Muscle of leg (tissue), 11 donors: Measurements from ENCODE around the gene RAB39A. TPM values are rescaled to one million over a fixed set of nuclear protein-coding genes. Genes with fewer than 3 reads are reported as not detected.

Source experiments
- DNase-seq: peaks from one replicate; pipeline ENCODE4 v3.0.0; 2013
- H3K27ac ChIP-seq: one replicate; pipeline ENCODE4 v1.5.1; 2013; ENCODE audit warnings: mild to moderate bottlenecking, low read length, control low read depth
- H3K27me3 ChIP-seq: one replicate; pipeline ENCODE4 v1.6.1; 2013; ENCODE audit warnings: low read length; ENCODE audit not compliant: control insufficient read depth, insufficient read depth
- H3K36me3 ChIP-seq: one replicate; pipeline ENCODE4 v1.6.1; 2013; ENCODE audit warnings: low read length; ENCODE audit not compliant: control insufficient read depth, insufficient read depth
- H3K4me1 ChIP-seq: one replicate; pipeline ENCODE4 v1.6.1; 2013; ENCODE audit warnings: low read length; ENCODE audit not compliant: control insufficient read depth, insufficient read depth
- H3K4me3 ChIP-seq: one replicate; pipeline ENCODE4 v1.5.1; 2013; ENCODE audit warnings: low read length, control low read depth
- H3K9me3 ChIP-seq: replicated peaks from 2 replicates; pipeline ENCODE4 v1.6.1; 2013; ENCODE audit warnings: low read depth, low read length; ENCODE audit not compliant: control insufficient read depth
- WGBS: methylation state at CpG from one replicate; pipeline ENCODE4 v1.1.5; 2013; ENCODE audit warnings: missing lambda C conversion rate; ENCODE audit not compliant: insufficient coverage; 5-methylcytosine and 5-hydroxymethylcytosine counted together
- polyA plus RNA-seq, 8 donors: library from polyadenylated mRNA; unstranded; fragments of 120-200 nt; gene quantifications; one replicate each; pipeline versions ENCODE4 v1.2.1 to v1.2.3, GENCODE V29; 2013; ENCODE audit warnings: inconsistent platforms in 1 of 8, low replicate concordance in 1 of 8; ENCODE audit not compliant: insufficient read length in 8 of 8, insufficient read depth in 1 of 8
- total RNA-seq: library from RNA; stranded (reverse); fragments of 120-200 nt; gene quantifications from one replicate; pipeline ENCODE4 v1.2.4, GENCODE V29; 2013

RAB39A gene
- total and polyA plus RNA-seq, 9 donors = 0.32 to 0.81 (median 0.48) TPM

GRCh38 chr11:107996006-107996776 lies 67.9 kb downstream of the RAB39A start:
- WGBS = no CpG with 5 or more reads among the region's 5 CpGs

GRCh38 chr11:107998761-107999160 lies 70.5 kb downstream of the RAB39A start:
- no peak for DNase-seq
- Histone ChIP-seq H3K27me3 (no peaks in the 10 kb centered on the region), H3K4me3 (no peak overlapping the region), H3K27ac (no peak overlapping the region), H3K9me3 (no peaks in the 10 kb centered on the region), H3K4me1 (no peaks in the 10 kb centered on the region), H3K36me3 (no peaks in the 10 kb centered on the region)
- 100% methylated on average over 2 of the region's 6 CpGs for WGBS

More at GRCh38 chr11:107996006-107996776, 67.9 kb downstream of the RAB39A start:
- H3K27ac ChIP-seq = no peak overlapping the region
- H3K9me3 ChIP-seq = no peaks in the 10 kb centered on the region
- H3K4me3 ChIP-seq = no peak overlapping the region
- no peaks in the 10 kb centered on the region for H3K27me3 ChIP-seq
- DNase-seq = no peak
- no peaks in the 10 kb centered on the region for H3K4me1 ChIP-seq
- H3K36me3 ChIP-seq = no peaks in the 10 kb centered on the region

- 67% methylated on average over 2 of the region's 6 CpGs for WGBS
- Histone ChIP-seq H3K36me3 (no peaks in the 10 kb centered on the region), H3K27me3 (no peaks in the 10 kb centered on the region), H3K4me3 (no peak overlapping the region), H3K27ac (no peak overlapping the region), H3K9me3 (no peaks in the 10 kb centered on the region), H3K4me1 (no peaks in the 10 kb centered on the region)
- DNase-seq = peak; percentile 24
Measured at GRCh38 chr11:107999759-108000455, 71.7 kb downstream of the RAB39A start.

GRCh38 chr11:108002476-108002875 lies 74.2 kb downstream of the RAB39A start:
- Histone ChIP-seq H3K4me1 (no peaks in the 10 kb centered on the region), H3K27ac (no peak overlapping the region), H3K9me3 (no peaks in the 10 kb centered on the region), H3K27me3 (no peaks in the 10 kb centered on the region), H3K36me3 (no peaks in the 10 kb centered on the region), H3K4me3 (no peak overlapping the region)
- WGBS = 100% methylated on average over 1 of the region's 3 CpGs
- no peak for DNase-seq

GRCh38 chr11:108003623-108004022 lies 75.4 kb downstream of the RAB39A start:
- Histone ChIP-seq H3K27ac (no peak overlapping the region), H3K27me3 (no peaks in the 10 kb centered on the region), H3K4me1 (peaks cover 3% of the 10 kb centered on the region), H3K4me3 (no peak overlapping the region), H3K9me3 (no peaks in the 10 kb centered on the region), H3K36me3 (no peaks in the 10 kb centered on the region)
- no peak for DNase-seq
- WGBS = 90% methylated on average over 5 of the region's 5 CpGs

- H3K27ac ChIP-seq = no peak overlapping the region
- H3K9me3 ChIP-seq = no peaks in the 10 kb centered on the region
- no peaks in the 10 kb centered on the region for H3K27me3 ChIP-seq
- peaks cover 5% of the 10 kb centered on the region for H3K4me1 ChIP-seq
- no peak for DNase-seq
- no peaks in the 10 kb centered on the region for H3K36me3 ChIP-seq
- 95% methylated on average over 7 of the region's 18 CpGs for WGBS
- no peak overlapping the region for H3K4me3 ChIP-seq
Measured at GRCh38 chr11:108007819-108008218, 79.6 kb downstream of the RAB39A start.

GRCh38 chr11:108008656-108009496 lies 80.6 kb downstream of the RAB39A start, which contains the start of gene CUL5:
CUL5 (plus strand) TSS chr11:108008898; CDS start chr11:108009349, 451 bp downstream.
- Histone ChIP-seq H3K27ac (peak within 1 kb of the TSS; percentile 100), H3K4me3 (peak within 1 kb of the TSS; percentile 99), H3K9me3 (no peaks in the 10 kb centered on the region), H3K36me3 (no peaks in the 10 kb centered on the region), H3K27me3 (no peaks in the 10 kb centered on the region), H3K4me1 (peaks cover 5% of the 10 kb centered on the region)
- under 1% methylated on average over 68 of the region's 72 CpGs for WGBS
- DNase-seq = peak; percentile 97

GRCh38 chr11:108009497-108010370 lies 81.5 kb downstream of the RAB39A start:
- peak; percentile 27 for DNase-seq
- H3K4me1 ChIP-seq = peaks cover 5% of the 10 kb centered on the region
- H3K36me3 ChIP-seq = no peaks in the 10 kb centered on the region
- under 1% methylated on average over 29 of the region's 31 CpGs for WGBS
- peak overlapping the region; percentile 100 for H3K27ac ChIP-seq
- H3K9me3 ChIP-seq = no peaks in the 10 kb centered on the region
- H3K4me3 ChIP-seq = peak overlapping the region; percentile 99
- no peaks in the 10 kb centered on the region for H3K27me3 ChIP-seq

- no peak for DNase-seq
- no peaks in the 10 kb centered on the region for H3K9me3 ChIP-seq
- H3K4me1 ChIP-seq = peaks cover 5% of the 10 kb centered on the region
- H3K36me3 ChIP-seq = no peaks in the 10 kb centered on the region
- H3K4me3 ChIP-seq = no peak overlapping the region
- 89% methylated on average over 1 of the region's 5 CpGs for WGBS
- H3K27me3 ChIP-seq = no peaks in the 10 kb centered on the region
- H3K27ac ChIP-seq = no peak overlapping the region
Measured at GRCh38 chr11:108012139-108012725, 84.0 kb downstream of the RAB39A start.
